CD4-positive, alpha-beta memory T cell (primary cell): ENCODE results near the gene FAM186B. TPM values are rescaled to one million over a fixed set of nuclear protein-coding genes. Genes with fewer than 3 reads are reported as not detected.
A peak's percentile ranks its signal among the peaks of the same experiment; 100 is the strongest.

Source experiments
- CTCF ChIA-PET: fragments of 350-600 bp; sonication (Branson Sonifier 250); formaldehyde crosslinking; loops from one replicate; lab custom pipeline; 2021; ENCODE audit warnings: inconsistent platforms; ENCODE audit not compliant: partially characterized antibody; lab: Charles Lee
- POLR2A ChIA-PET: fragments of 350-600 bp; sonication (Branson Sonifier 250); formaldehyde crosslinking; loops from one replicate; lab custom pipeline; 2021; ENCODE audit not compliant: partially characterized antibody; lab: Charles Lee
- DNase-seq, 5 donors: peaks; one replicate each; pipeline versions ENCODE4 v3.0.0 to v3.0.0-alpha.2; 2020 to 2022; ENCODE audit warnings: mixed read lengths in 1 of 5
- H3K27ac ChIP-seq: one replicate; pipeline ENCODE4 v1.7.0; 2013; ENCODE audit warnings: low read depth, low read length
- H3K27me3 ChIP-seq: 2 replicates; pipeline ENCODE4 v1.7.0; 2013; ENCODE audit warnings: mild to moderate bottlenecking, low read length, moderate library complexity; ENCODE audit not compliant: insufficient read depth
- H3K36me3 ChIP-seq: 2 replicates; pipeline ENCODE4 v1.7.0; 2013; ENCODE audit warnings: mild to moderate bottlenecking, low read length, moderate library complexity; ENCODE audit not compliant: insufficient read depth
- H3K4me1 ChIP-seq: 2 replicates; pipeline ENCODE4 v1.7.0; 2013; ENCODE audit warnings: mild to moderate bottlenecking, low read length, moderate library complexity; ENCODE audit not compliant: insufficient read depth
- H3K4me3 ChIP-seq, 2 donors: one replicate each; pipeline ENCODE4 v1.7.0; 2013; ENCODE audit warnings: low read length in 2 of 2, mild to moderate bottlenecking in 1 of 2
- H3K9me3 ChIP-seq, 2 donors: one replicate each; pipeline ENCODE4 v1.7.0; 2013; ENCODE audit warnings: low read length in 2 of 2, control low read depth in 1 of 2; ENCODE audit not compliant: control insufficient read depth in 1 of 2
- H3K27ac Mint-ChIP-seq, 7 donors: one replicate each; pipeline ENCODE4 v1.8.0; 2020 to 2021; ENCODE audit warnings: mixed read lengths in 7 of 7, mild to moderate bottlenecking in 6 of 7, inconsistent platforms in 3 of 7, moderate library complexity in 3 of 7
- H3K27me3 Mint-ChIP-seq, 2 donors: one replicate each; pipeline ENCODE4 v1.8.0; 2020 to 2021; ENCODE audit warnings: mixed read lengths in 2 of 2
- H3K36me3 Mint-ChIP-seq, 2 donors: one replicate each; pipeline ENCODE4 v1.8.0; 2020 to 2021; ENCODE audit warnings: mixed read lengths in 2 of 2, inconsistent platforms in 1 of 2, mild to moderate bottlenecking in 1 of 2
- H3K4me1 Mint-ChIP-seq, 4 donors: one replicate each; pipeline ENCODE4 v1.8.0; 2020 to 2021; ENCODE audit warnings: mixed read lengths in 4 of 4, mild to moderate bottlenecking in 1 of 4
- H3K4me3 Mint-ChIP-seq, 8 donors: one replicate each; pipeline ENCODE4 v1.8.0; 2020 to 2021; ENCODE audit warnings: mixed read lengths in 8 of 8, mild to moderate bottlenecking in 7 of 8, moderate library complexity in 6 of 8, inconsistent platforms in 3 of 8
- H3K9me3 Mint-ChIP-seq, 8 donors: one replicate each; pipeline ENCODE4 v1.8.0; 2020 to 2021; ENCODE audit warnings: mixed read lengths in 8 of 8, mild to moderate bottlenecking in 5 of 8, inconsistent platforms in 3 of 8, moderate library complexity in 1 of 8
- intact Hi-C: fragments of 100-400 bp; cut with micrococcal nuclease; formaldehyde crosslinking; loops from one replicate; pipeline ENCODE4 v1.15.1; 2023
- polyA plus RNA-seq, 2 donors: library from polyadenylated mRNA; unstranded; fragments of 300-500 nt; fragmentation: Illumina TruSeq; gene quantifications; one replicate each; pipeline ENCODE4 v1.2.3, GENCODE V29; 2021
- total RNA-seq, 2 experiments: library from RNA; stranded (reverse); gene quantifications; one replicate each; pipeline ENCODE4 v1.2.3, GENCODE V29; 2021

FAM186B gene
- total and polyA plus RNA-seq, 4 experiments from 2014 or later = 0.12 to 0.22 (median 0.15) TPM; not detected in 1

- H3K4me1 Mint-ChIP-seq = peaks cover 12 to 49% (median 19%) of the 10 kb centered on the region in 4 donors
- peak overlapping the region in 1 of 8 donors; percentile 5 for H3K4me3 Mint-ChIP-seq
- H3K9me3 Mint-ChIP-seq = peaks cover 0 to 2% (median 0%) of the 10 kb centered on the region in 8 donors
- Histone ChIP-seq H3K4me3 (no peak overlapping the region), H3K27ac (no peak overlapping the region), H3K4me1 (peaks cover 12% of the 10 kb centered on the region), H3K9me3 (no peaks in the 10 kb centered on the region), H3K36me3 (no peaks in the 10 kb centered on the region), H3K27me3 (peaks cover 10% of the 10 kb centered on the region)
- H3K27ac Mint-ChIP-seq = peak overlapping the region in 3 of 7 donors; percentile 44 to 78 (median 65)
- CTCF ChIA-PET = interaction anchor here (0.7 kb wide), 1 partner anchor 9 kb away, joined by 3 read pairs; no protein-coding TSS in a partner anchor
- H3K36me3 Mint-ChIP-seq = peaks cover 0 to 1% of the 10 kb centered on the region in 2 donors
- DNase-seq = no peak
- POLR2A ChIA-PET = no interaction called here
- intact Hi-C loops = no loop called here
- peaks cover 5 to 13% of the 10 kb centered on the region in 2 donors for H3K27me3 Mint-ChIP-seq
Measured at GRCh38 chr12:49543221-49543913, 62.1 kb downstream of the FAM186B start.

GRCh38 chr12:49542592-49543160 lies 62.8 kb downstream of the FAM186B start:
- no peak for DNase-seq
- Histone ChIP-seq H3K27me3 (peaks cover 4% of the 10 kb centered on the region), H3K4me1 (peaks cover 16% of the 10 kb centered on the region), H3K9me3 (no peaks in the 10 kb centered on the region), H3K36me3 (no peaks in the 10 kb centered on the region), H3K27ac (no peak overlapping the region), H3K4me3 (no peak overlapping the region)
- peaks cover 2 to 8% of the 10 kb centered on the region in 2 donors for H3K27me3 Mint-ChIP-seq
- intact Hi-C loops = no loop called here
- POLR2A ChIA-PET = no interaction called here
- no peak overlapping the region for H3K4me3 Mint-ChIP-seq
- peak overlapping the region in 4 of 7 donors; percentile 44 to 78 (median 60) for H3K27ac Mint-ChIP-seq
- CTCF ChIA-PET = interaction anchor here (0.7 kb wide), 1 partner anchor 10 kb away, joined by 3 read pairs; no protein-coding TSS in a partner anchor
- H3K9me3 Mint-ChIP-seq = peaks cover 0 to 2% (median 0%) of the 10 kb centered on the region in 8 donors
- H3K4me1 Mint-ChIP-seq = peaks cover 11 to 45% (median 19%) of the 10 kb centered on the region in 4 donors
- peaks cover 0 to 1% of the 10 kb centered on the region in 2 donors for H3K36me3 Mint-ChIP-seq

GRCh38 chr12:49541911-49542505 lies 63.4 kb downstream of the FAM186B start:
- no peaks in the 10 kb centered on the region for H3K27me3 ChIP-seq
- peaks cover 0 to 1% of the 10 kb centered on the region in 2 donors for H3K36me3 Mint-ChIP-seq
- no peaks in the 10 kb centered on the region for H3K36me3 ChIP-seq
- peak overlapping the region in 3 of 7 donors; percentile 59 to 70 (median 62) for H3K27ac Mint-ChIP-seq
- DNase-seq = no peak
- no peak overlapping the region for H3K4me3 ChIP-seq
- H3K9me3 Mint-ChIP-seq = no peaks in the 10 kb centered on the region
- ChIA-PET CTCF (no interaction called here), POLR2A (no interaction called here)
- intact Hi-C loops = no loop called here
- no peak overlapping the region for H3K27ac ChIP-seq
- H3K27me3 Mint-ChIP-seq = peaks cover 0 to 3% of the 10 kb centered on the region in 2 donors
- H3K4me1 ChIP-seq = peaks cover 21% of the 10 kb centered on the region
- H3K9me3 ChIP-seq = no peaks in the 10 kb centered on the region
- H3K4me3 Mint-ChIP-seq = peak overlapping the region in 1 of 8 donors; percentile 12
- H3K4me1 Mint-ChIP-seq = peaks cover 11 to 45% (median 21%) of the 10 kb centered on the region in 4 donors

- no peak for DNase-seq
- peaks cover 0 to 3% of the 10 kb centered on the region in 2 donors for H3K27me3 Mint-ChIP-seq
- peaks cover 21% of the 10 kb centered on the region for H3K4me1 ChIP-seq
- H3K36me3 ChIP-seq = no peaks in the 10 kb centered on the region
- no peaks in the 10 kb centered on the region for H3K27me3 ChIP-seq
- no peaks in the 10 kb centered on the region for H3K9me3 Mint-ChIP-seq
- intact Hi-C loops = no loop called here
- peak overlapping the region in 2 of 8 donors; percentile 55 to 61 for H3K4me3 Mint-ChIP-seq
- ChIA-PET CTCF (interaction anchor here (1.1 kb wide), 1 partner anchor 13 kb away, joined by 3 read pairs; no protein-coding TSS in a partner anchor), POLR2A (no interaction called here)
- H3K4me1 Mint-ChIP-seq = peaks cover 11 to 45% (median 21%) of the 10 kb centered on the region in 4 donors
- no peak overlapping the region for H3K4me3 ChIP-seq
- peak overlapping the region in 4 of 7 donors; percentile 16 to 62 (median 47) for H3K27ac Mint-ChIP-seq
- peaks cover 0 to 1% of the 10 kb centered on the region in 2 donors for H3K36me3 Mint-ChIP-seq
- no peak overlapping the region for H3K27ac ChIP-seq
- no peaks in the 10 kb centered on the region for H3K9me3 ChIP-seq
Measured at GRCh38 chr12:49541140-49541861, 64.1 kb downstream of the FAM186B start.

- Histone ChIP-seq H3K36me3 (no peaks in the 10 kb centered on the region), H3K4me1 (peaks cover 21% of the 10 kb centered on the region), H3K9me3 (no peaks in the 10 kb centered on the region), H3K27ac (no peak overlapping the region), H3K4me3 (no peak overlapping the region), H3K27me3 (no peaks in the 10 kb centered on the region)
- Mint-ChIP-seq H3K4me3 (peak overlapping the region; percentile 21 to 79 (median 63)), H3K9me3 (no peaks in the 10 kb centered on the region), H3K27ac (peak overlapping the region in 6 of 7 donors; percentile 25 to 70 (median 48)), H3K4me1 (peaks cover 11 to 45% (median 21%) of the 10 kb centered on the region in 4 donors), H3K36me3 (peaks cover 0 to 1% of the 10 kb centered on the region in 2 donors), H3K27me3 (peaks cover 0 to 5% of the 10 kb centered on the region in 2 donors)
- intact Hi-C loops = no loop called here
- POLR2A ChIA-PET = interaction anchor here (0.7 to 2.8 kb wide), 2 partner anchors 28 to 178 kb away, joined by 3 to 19 read pairs; partner anchors contain the start of gene MCRS1
- no peak for DNase-seq
- CTCF ChIA-PET = interaction anchor here (0.6 to 1.5 kb wide), 4 partner anchors 12 to 182 kb away, joined by 3 to 4 read pairs (median 3); no protein-coding TSS in a partner anchor
Measured at GRCh38 chr12:49540229-49541139, 65.0 kb downstream of the FAM186B start.
